A673 (cell line): ENCODE data around the gene CYP3A4. TPM values are rescaled to one million over a fixed set of nuclear protein-coding genes. Genes with fewer than 3 reads are reported as not detected.

Experiments used
- BruUV-seq: library from RNA; stranded (reverse); fragments of 400-500 nt; replicated peaks from 2 replicates; lab custom pipeline; 2021; lab: Mats Ljungman, UMichigan
- CTCF ChIA-PET: fragments of 300-600 bp; sonication (Branson Sonifier 250); formaldehyde crosslinking; loops from one replicate; lab custom pipeline; 2022; ENCODE audit warnings: antibody characterized with exemption; lab: Charles Lee
- POLR2A ChIA-PET: fragments of 300-600 bp; sonication (Branson Sonifier 250); formaldehyde crosslinking; loops from one replicate; lab custom pipeline; 2022; ENCODE audit warnings: antibody characterized with exemption; ENCODE audit not compliant: low non-redundant PET; lab: Charles Lee
- DNase-seq: peaks from one replicate; pipeline ENCODE4 v3.0.0-alpha.2; 2015; ENCODE audit warnings: low spot score
- H3K27ac ChIP-seq: fragments of 200-600 bp; sonication (generic); 2 replicates; pipeline ENCODE4 v1.5.1; 2016; ENCODE audit warnings: mixed run types, low read depth, mild to moderate bottlenecking, mixed read lengths, antibody characterized with exemption, low read length; ENCODE audit not compliant: poor library complexity, severe bottlenecking
- H3K27me3 ChIP-seq: fragments of 200-600 bp; sonication (generic); replicated peaks from 2 replicates; pipeline ENCODE4 v1.6.1; 2017; ENCODE audit warnings: mixed run types, low read depth, mild to moderate bottlenecking, mixed read lengths, antibody characterized with exemption, low read length; ENCODE audit not compliant: insufficient read depth, poor library complexity
- H3K36me3 ChIP-seq: fragments of 200-600 bp; sonication (generic); 2 replicates; pipeline ENCODE4 v1.6.1; 2016; ENCODE audit warnings: mixed run types, mild to moderate bottlenecking, mixed read lengths, antibody characterized with exemption, low read length; ENCODE audit not compliant: insufficient read depth, poor library complexity, severe bottlenecking
- H3K4me1 ChIP-seq: fragments of 200-600 bp; sonication (generic); 2 replicates; pipeline ENCODE4 v1.6.1; 2017; ENCODE audit warnings: mixed run types, mild to moderate bottlenecking, mixed read lengths, antibody characterized with exemption, low read length; ENCODE audit not compliant: insufficient read depth, poor library complexity, severe bottlenecking
- H3K4me3 ChIP-seq: fragments of 200-600 bp; sonication (generic); 2 replicates; pipeline ENCODE4 v1.5.1; 2016; ENCODE audit warnings: low read depth, mixed run types, mild to moderate bottlenecking, mixed read lengths, low read length; ENCODE audit not compliant: poor library complexity, severe bottlenecking
- H3K9me3 ChIP-seq: fragments of 200-600 bp; sonication (generic); 2 replicates; pipeline ENCODE4 v1.6.1; 2016; ENCODE audit warnings: mixed run types, low read depth, mild to moderate bottlenecking, mixed read lengths, antibody characterized with exemption, low read length; ENCODE audit not compliant: poor library complexity, severe bottlenecking
- CTCF ChIP-seq: fragments of 300-800, 200-600 bp; sonication (generic); conservative IDR thresholded peaks from 2 replicates; pipeline ENCODE4 v1.5.1; 2017; ENCODE audit warnings: low read depth, mild to moderate bottlenecking, antibody characterized with exemption, low read length, moderate library complexity, mixed read lengths
- EZH2 ChIP-seq: fragments of 200-600 bp; sonication (generic); IDR thresholded peaks from 2 replicates; pipeline ENCODE4 v1.6.1; 2017; ENCODE audit warnings: borderline replicate concordance, low read depth, mild to moderate bottlenecking, mixed read lengths, antibody characterized with exemption, low read length; ENCODE audit not compliant: poor library complexity, severe bottlenecking
- intact Hi-C: fragments of 100-400 bp; cut with micrococcal nuclease; formaldehyde crosslinking; loops from one replicate; pipeline ENCODE4 v1.10.0; 2022; ENCODE audit not compliant: unreplicated experiment
- total RNA-seq: library from RNA; stranded (reverse); gene quantifications from 2 replicates; pipeline ENCODE4 v1.2.3, GENCODE V29; 2021

Gene CYP3A4
- total RNA-seq, 1 experiment from 2014 or later: not detected

GRCh38 chr7:99782012-99782953 lies 1.7 kb downstream of the CYP3A4 start:
- Histone ChIP-seq H3K4me3 (no peak overlapping the region), H3K27ac (no peak overlapping the region), H3K9me3 (no peaks in the 10 kb centered on the region), H3K27me3 (peaks cover 38% of the 10 kb centered on the region), H3K4me1 (no peaks in the 10 kb centered on the region), H3K36me3 (no peaks in the 10 kb centered on the region)
- DNase-seq: no peak
- intact Hi-C loops: no loop called here
- ChIA-PET POLR2A (no interaction called here), CTCF (no interaction called here)
- TF ChIP-seq EZH2 (no peak), CTCF (no peak)
- BruUV-seq: no TSS peak

GRCh38 chr7:99780588-99780987 lies 3.4 kb downstream of the CYP3A4 start:
- BruUV-seq: no TSS peak
- H3K9me3 ChIP-seq: no peaks in the 10 kb centered on the region
- CTCF ChIA-PET: no interaction called here
- no peak for TF ChIP-seq EZH2
- TF ChIP-seq CTCF: no peak
- H3K4me1 ChIP-seq: no peaks in the 10 kb centered on the region
- POLR2A ChIA-PET: no interaction called here
- DNase-seq: no peak
- peaks cover 35% of the 10 kb centered on the region for H3K27me3 ChIP-seq
- no peaks in the 10 kb centered on the region for H3K36me3 ChIP-seq
- no peak overlapping the region for H3K27ac ChIP-seq
- intact Hi-C loops: no loop called here
- no peak overlapping the region for H3K4me3 ChIP-seq

GRCh38 chr7:99779949-99780348 lies 4.0 kb downstream of the CYP3A4 start:
- peaks cover 35% of the 10 kb centered on the region for H3K27me3 ChIP-seq
- ChIA-PET POLR2A (no interaction called here), CTCF (no interaction called here)
- no peak overlapping the region for H3K4me3 ChIP-seq
- no peak for DNase-seq
- H3K27ac ChIP-seq: no peak overlapping the region
- H3K36me3 ChIP-seq: no peaks in the 10 kb centered on the region
- BruUV-seq: no TSS peak
- H3K4me1 ChIP-seq: no peaks in the 10 kb centered on the region
- no peak for TF ChIP-seq EZH2
- no peak for TF ChIP-seq CTCF
- H3K9me3 ChIP-seq: no peaks in the 10 kb centered on the region
- intact Hi-C loops: no loop called here
